ENCODE results near the gene CEP112. TPM values are rescaled to one million over a fixed set of nuclear protein-coding genes. Genes with fewer than 3 reads are reported as not detected.

The CEP112 gene
- total and polyA plus RNA-seq, 2 donors (not counting 1 experiment from before 2014, with no cell fraction given) = 5.4 to 6.4 TPM

GRCh38 chr17:66175892-66176291, 16.0 kb downstream of the CEP112 start:
- H3K4me3 ChIP-seq (replicated peaks in 1 of 4; ENCODE audit: control extremely low read depth in 1 of 4, insufficient read depth in 1 of 4, low read depth in 3 of 4, low read length in 4 of 4) = no peak overlapping the region

GRCh38 chr17:66172691-66173223, 19.2 kb downstream of the CEP112 start:
- no peak overlapping the region for H3K27ac ChIP-seq (ENCODE audit: insufficient read depth, low read length)
- no peaks in the 10 kb centered on the region for H4K20me1 ChIP-seq (ENCODE audit: control insufficient read depth, extremely low read depth, insufficient read depth, low read length)
- no peak for TF ChIP-seq CTCF (conservative IDR thresholded peaks at IDR 0.05 in 1 of 2, IDR thresholded peaks at IDR 0.05 in 1 of 2; ENCODE audit: low read depth in 1 of 2, low read length in 2 of 2)
- no peak for TF ChIP-seq EZH2 (IDR thresholded peaks at IDR 0.05; ENCODE audit: low read length, missing control alignments)
- no peak for DNase-seq (ENCODE audit: low read depth in 2 of 2)
- no peak overlapping the region for H3K9ac ChIP-seq (ENCODE audit: insufficient read depth, low read length)
- no peaks in the 10 kb centered on the region for H3K79me2 ChIP-seq (ENCODE audit: control insufficient read depth, insufficient read depth, low read length)
- H3K27me3 ChIP-seq (ENCODE audit: control insufficient read depth, insufficient read depth, low read length) = no peaks in the 10 kb centered on the region
- no peak overlapping the region for H3K4me2 ChIP-seq (ENCODE audit: extremely low read depth, insufficient read depth, low read length)
- H3K36me3 ChIP-seq (ENCODE audit: control insufficient read depth, insufficient read depth, low read length) = no peaks in the 10 kb centered on the region
- H2AFZ ChIP-seq (ENCODE audit: low read length) = no peak overlapping the region
- H3K9me3 ChIP-seq (ENCODE audit: control insufficient read depth, insufficient read depth, low read depth, low read length) = no peaks in the 10 kb centered on the region
- no peaks in the 10 kb centered on the region for H3K4me1 ChIP-seq (ENCODE audit: control insufficient read depth, extremely low read depth, insufficient read depth, low read length)
- H3K4me3 ChIP-seq (replicated peaks in 1 of 4; ENCODE audit: control extremely low read depth in 1 of 4, insufficient read depth in 1 of 4, low read depth in 3 of 4, low read length in 4 of 4) = no peak overlapping the region

More at GRCh38 chr17:66175892-66176291, 16.0 kb downstream of the CEP112 start:
- H3K9me3 ChIP-seq (ENCODE audit: control insufficient read depth, insufficient read depth, low read depth, low read length) = no peaks in the 10 kb centered on the region
- H3K36me3 ChIP-seq (ENCODE audit: control insufficient read depth, insufficient read depth, low read length) = no peaks in the 10 kb centered on the region
- H3K27me3 ChIP-seq (ENCODE audit: control insufficient read depth, insufficient read depth, low read length) = no peaks in the 10 kb centered on the region
- TF ChIP-seq EZH2 (IDR thresholded peaks at IDR 0.05; ENCODE audit: low read length, missing control alignments) = no peak
- TF ChIP-seq CTCF (conservative IDR thresholded peaks at IDR 0.05 in 1 of 2, IDR thresholded peaks at IDR 0.05 in 1 of 2; ENCODE audit: low read depth in 1 of 2, low read length in 2 of 2) = no peak
- H3K4me2 ChIP-seq (ENCODE audit: extremely low read depth, insufficient read depth, low read length) = no peak overlapping the region
- no peak overlapping the region for H2AFZ ChIP-seq (ENCODE audit: low read length)
- H3K9ac ChIP-seq (ENCODE audit: insufficient read depth, low read length) = no peak overlapping the region
- no peak for DNase-seq (ENCODE audit: low read depth in 2 of 2)
- no peaks in the 10 kb centered on the region for H3K4me1 ChIP-seq (ENCODE audit: control insufficient read depth, extremely low read depth, insufficient read depth, low read length)
- no peaks in the 10 kb centered on the region for H3K79me2 ChIP-seq (ENCODE audit: control insufficient read depth, insufficient read depth, low read length)
- no peaks in the 10 kb centered on the region for H4K20me1 ChIP-seq (ENCODE audit: control insufficient read depth, extremely low read depth, insufficient read depth, low read length)
- no peak overlapping the region for H3K27ac ChIP-seq (ENCODE audit: insufficient read depth, low read length)

- Histone ChIP-seq H2AFZ (ENCODE audit: low read length) (no peak overlapping the region), H3K4me3 (replicated peaks in 1 of 4; ENCODE audit: control extremely low read depth in 1 of 4, insufficient read depth in 1 of 4, low read depth in 3 of 4, low read length in 4 of 4) (no peak overlapping the region), H3K4me2 (ENCODE audit: extremely low read depth, insufficient read depth, low read length) (no peak overlapping the region), H3K9ac (ENCODE audit: insufficient read depth, low read length) (no peak overlapping the region), H3K27me3 (ENCODE audit: control insufficient read depth, insufficient read depth, low read length) (no peaks in the 10 kb centered on the region), H3K36me3 (ENCODE audit: control insufficient read depth, insufficient read depth, low read length) (no peaks in the 10 kb centered on the region), H3K27ac (ENCODE audit: insufficient read depth, low read length) (no peak overlapping the region), H3K4me1 (ENCODE audit: control insufficient read depth, extremely low read depth, insufficient read depth, low read length) (no peaks in the 10 kb centered on the region), H4K20me1 (ENCODE audit: control insufficient read depth, extremely low read depth, insufficient read depth, low read length) (no peaks in the 10 kb centered on the region), H3K9me3 (ENCODE audit: control insufficient read depth, insufficient read depth, low read depth, low read length) (no peaks in the 10 kb centered on the region), H3K79me2 (ENCODE audit: control insufficient read depth, insufficient read depth, low read length) (no peaks in the 10 kb centered on the region)
- DNase-seq (ENCODE audit: low read depth in 2 of 2) = no peak
- TF ChIP-seq EZH2 (IDR thresholded peaks at IDR 0.05; ENCODE audit: low read length, missing control alignments) (no peak), CTCF (conservative IDR thresholded peaks at IDR 0.05 in 1 of 2, IDR thresholded peaks at IDR 0.05 in 1 of 2; ENCODE audit: low read depth in 1 of 2, low read length in 2 of 2) (no peak)
These were observed 19.8 kb downstream of the CEP112 start for GRCh38 chr17:66172144-66172543.

Data from fibroblast of lung (primary cell).